Measurements from ENCODE around the gene VPS13C.

Gene VPS13C

GRCh38 chr15:61983081-61983480, 77.2 kb downstream of the VPS13C start:
- no peak for DNase-seq (ENCODE audit: low spot score)
- TF ChIP-seq, protein P1, sequence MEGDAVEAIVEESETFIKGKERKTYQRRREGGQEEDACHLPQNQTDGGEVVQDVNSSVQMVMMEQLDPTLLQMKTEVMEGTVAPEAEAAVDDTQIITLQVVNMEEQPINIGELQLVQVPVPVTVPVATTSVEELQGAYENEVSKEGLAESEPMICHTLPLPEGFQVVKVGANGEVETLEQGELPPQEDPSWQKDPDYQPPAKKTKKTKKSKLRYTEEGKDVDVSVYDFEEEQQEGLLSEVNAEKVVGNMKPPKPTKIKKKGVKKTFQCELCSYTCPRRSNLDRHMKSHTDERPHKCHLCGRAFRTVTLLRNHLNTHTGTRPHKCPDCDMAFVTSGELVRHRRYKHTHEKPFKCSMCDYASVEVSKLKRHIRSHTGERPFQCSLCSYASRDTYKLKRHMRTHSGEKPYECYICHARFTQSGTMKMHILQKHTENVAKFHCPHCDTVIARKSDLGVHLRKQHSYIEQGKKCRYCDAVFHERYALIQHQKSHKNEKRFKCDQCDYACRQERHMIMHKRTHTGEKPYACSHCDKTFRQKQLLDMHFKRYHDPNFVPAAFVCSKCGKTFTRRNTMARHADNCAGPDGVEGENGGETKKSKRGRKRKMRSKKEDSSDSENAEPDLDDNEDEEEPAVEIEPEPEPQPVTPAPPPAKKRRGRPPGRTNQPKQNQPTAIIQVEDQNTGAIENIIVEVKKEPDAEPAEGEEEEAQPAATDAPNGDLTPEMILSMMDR (IDR thresholded peaks at IDR 0.05; ENCODE audit: extremely low read depth, missing control alignments) = no peak

- no peak for DNase-seq (ENCODE audit: low spot score)
- TF ChIP-seq, protein P1 (IDR thresholded peaks at IDR 0.05; ENCODE audit: extremely low read depth, missing control alignments) = no peak
Measured at GRCh38 chr15:61978225-61978624, 82.0 kb downstream of the VPS13C start.

GRCh38 chr15:61974759-61975158, 85.5 kb downstream of the VPS13C start:
- DNase-seq (ENCODE audit: low spot score) = no peak
- TF ChIP-seq, protein P1 (IDR thresholded peaks at IDR 0.05; ENCODE audit: extremely low read depth, missing control alignments) = no peak

DNA sequence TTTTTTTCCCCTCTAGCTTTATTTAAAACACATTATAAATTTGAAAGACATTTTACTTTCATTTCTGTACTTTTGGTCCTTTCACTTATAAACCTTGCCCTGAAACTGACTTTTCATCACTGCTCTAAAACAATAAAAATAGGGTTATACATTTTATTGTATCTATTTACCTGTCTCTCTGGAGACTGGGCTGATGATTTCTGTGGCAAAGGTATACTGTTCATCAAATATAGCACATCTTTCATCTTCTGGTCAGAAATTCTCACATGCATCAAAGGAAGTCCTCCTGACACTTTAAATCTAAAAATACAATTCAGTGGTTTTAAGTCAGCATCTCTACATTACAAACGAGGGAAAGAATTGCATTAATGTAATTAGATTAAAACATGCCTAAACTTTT, 86.1 kb downstream of the VPS13C start:
- DNase-seq (ENCODE audit: low spot score) = no peak
- TF ChIP-seq, protein P1 (IDR thresholded peaks at IDR 0.05; ENCODE audit: extremely low read depth, missing control alignments) = no peak

DNA sequence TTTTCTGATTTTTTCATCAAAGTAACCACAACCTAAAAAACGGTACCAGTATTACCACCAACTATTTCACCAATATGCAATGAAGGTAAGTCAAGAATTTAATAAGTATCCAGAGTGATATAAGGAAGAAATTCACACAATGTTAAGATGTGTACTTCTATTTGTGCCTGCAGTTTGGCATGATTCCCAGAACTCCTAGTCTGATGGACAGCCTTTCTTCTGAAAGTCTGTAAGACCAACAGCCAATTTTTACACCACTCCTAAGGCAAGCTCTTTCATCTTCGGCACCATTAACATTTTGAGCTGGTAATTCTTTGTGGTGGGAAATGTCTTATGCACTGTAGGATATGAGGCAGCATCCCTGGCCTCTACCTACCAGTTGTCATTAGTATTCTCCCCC, 108.3 kb downstream of the VPS13C start:
- DNase-seq (ENCODE audit: low spot score) = no peak

GRCh38 chr15:61946778-61947177, 113.5 kb downstream of the VPS13C start:
- TF ChIP-seq, protein P1 (IDR thresholded peaks at IDR 0.05; ENCODE audit: extremely low read depth, missing control alignments) = no peak
- DNase-seq (ENCODE audit: low spot score) = no peak

More for the DNA sequence above, 108.3 kb downstream of the VPS13C start:
- TF ChIP-seq, protein P1 (IDR thresholded peaks at IDR 0.05; ENCODE audit: extremely low read depth, missing control alignments) = no peak

DNA sequence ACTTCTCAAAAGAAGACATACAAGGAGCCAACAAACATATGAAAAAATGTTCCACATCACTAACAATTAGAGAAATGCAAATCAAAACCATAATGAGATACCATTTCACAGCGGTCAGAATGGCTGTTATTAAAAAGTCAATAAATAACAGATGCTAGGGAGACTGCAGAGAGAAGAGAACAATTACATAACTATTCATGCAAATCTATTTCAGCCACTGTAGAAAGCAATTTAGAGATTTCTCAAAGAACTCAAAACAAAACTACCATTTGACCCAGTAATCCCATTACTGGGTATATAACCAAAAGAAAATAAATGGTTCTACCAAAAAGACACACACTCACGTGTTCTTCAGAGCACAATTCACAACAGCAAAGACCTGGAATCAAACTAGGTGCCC, 116.3 kb downstream of the VPS13C start:
- DNase-seq (ENCODE audit: low spot score) = no peak

More for the DNA sequence above, 116.3 kb downstream of the VPS13C start:
- TF ChIP-seq, protein P1 (IDR thresholded peaks at IDR 0.05; ENCODE audit: extremely low read depth, missing control alignments) = no peak
